ENCODE data around the gene CHST13.
"Not testable (repeated sequence)": the region's sequence is repeated elsewhere in the genome, so short reads cannot be mapped to it uniquely, and the experiment has no call there.

Gene CHST13

DNA sequence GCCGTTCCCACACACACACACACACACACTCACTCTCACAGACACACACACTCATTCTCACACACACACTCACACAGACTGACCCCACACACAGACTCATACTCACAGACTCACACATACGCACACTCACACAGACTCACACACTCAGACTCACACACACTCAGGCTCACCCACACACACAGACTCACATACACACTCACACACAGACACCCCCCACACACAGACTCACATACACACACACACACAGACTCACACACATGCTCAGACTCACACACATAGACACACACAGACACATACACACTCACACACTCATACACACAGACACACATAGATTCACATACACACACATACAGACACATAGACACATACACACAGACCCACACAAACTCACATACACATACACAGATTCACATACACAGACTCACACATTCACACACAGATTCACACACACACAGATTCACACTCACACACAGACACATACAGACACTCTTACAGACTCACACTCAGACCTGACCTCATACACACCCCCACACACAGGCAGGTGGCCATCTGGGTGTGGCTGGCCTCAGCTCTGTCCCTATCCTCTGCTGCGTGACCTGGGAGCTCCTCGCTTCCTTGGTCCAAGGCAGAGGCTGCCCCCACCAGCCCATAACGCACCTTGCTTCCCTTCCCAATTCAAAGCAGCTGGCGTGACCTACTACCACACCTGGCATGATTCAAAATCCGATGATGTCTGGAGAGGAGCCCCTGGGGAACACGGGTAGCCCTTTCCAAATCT lies 32.9 kb downstream of the CHST13 start:
- no peak for DNase-seq

DNA sequence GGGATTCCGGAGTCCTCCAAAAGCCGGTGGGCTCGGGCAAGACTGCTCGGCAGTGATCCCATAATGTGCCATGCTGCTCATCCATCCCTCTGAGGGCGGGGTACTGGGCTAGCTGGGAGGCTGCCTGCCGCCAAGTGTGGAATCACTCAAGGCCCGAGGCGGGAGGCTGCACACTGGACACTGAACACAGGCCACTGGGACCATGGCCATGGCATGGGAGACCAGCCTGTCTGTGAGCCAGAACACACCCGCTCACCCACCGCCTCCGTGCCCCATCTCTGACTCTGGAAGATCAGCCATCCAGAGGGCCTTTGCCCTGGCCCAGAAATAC lies 33.4 kb downstream of the CHST13 start:
- no peak for DNase-seq

DNA sequence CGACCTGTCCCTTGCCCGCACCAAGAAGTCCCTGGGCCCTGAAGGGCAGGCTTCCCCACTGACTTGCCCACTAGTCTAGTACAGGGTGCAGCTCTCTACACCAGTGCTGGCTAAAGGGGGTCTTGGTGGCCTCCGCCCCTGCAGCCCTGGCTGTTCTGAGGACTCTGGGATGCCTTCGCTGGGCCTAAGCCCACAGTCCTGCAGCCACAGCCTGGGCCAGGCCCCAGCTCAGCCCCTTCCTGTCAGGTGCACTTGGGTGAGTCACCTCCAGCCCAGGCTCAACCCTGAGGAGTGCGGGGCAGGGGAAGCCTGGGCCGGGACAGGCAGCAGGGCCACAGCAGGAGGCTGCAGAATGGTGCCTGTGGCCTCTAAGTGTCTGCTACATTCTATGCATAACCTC lies 33.8 kb downstream of the CHST13 start:
- no peak for DNase-seq

DNA sequence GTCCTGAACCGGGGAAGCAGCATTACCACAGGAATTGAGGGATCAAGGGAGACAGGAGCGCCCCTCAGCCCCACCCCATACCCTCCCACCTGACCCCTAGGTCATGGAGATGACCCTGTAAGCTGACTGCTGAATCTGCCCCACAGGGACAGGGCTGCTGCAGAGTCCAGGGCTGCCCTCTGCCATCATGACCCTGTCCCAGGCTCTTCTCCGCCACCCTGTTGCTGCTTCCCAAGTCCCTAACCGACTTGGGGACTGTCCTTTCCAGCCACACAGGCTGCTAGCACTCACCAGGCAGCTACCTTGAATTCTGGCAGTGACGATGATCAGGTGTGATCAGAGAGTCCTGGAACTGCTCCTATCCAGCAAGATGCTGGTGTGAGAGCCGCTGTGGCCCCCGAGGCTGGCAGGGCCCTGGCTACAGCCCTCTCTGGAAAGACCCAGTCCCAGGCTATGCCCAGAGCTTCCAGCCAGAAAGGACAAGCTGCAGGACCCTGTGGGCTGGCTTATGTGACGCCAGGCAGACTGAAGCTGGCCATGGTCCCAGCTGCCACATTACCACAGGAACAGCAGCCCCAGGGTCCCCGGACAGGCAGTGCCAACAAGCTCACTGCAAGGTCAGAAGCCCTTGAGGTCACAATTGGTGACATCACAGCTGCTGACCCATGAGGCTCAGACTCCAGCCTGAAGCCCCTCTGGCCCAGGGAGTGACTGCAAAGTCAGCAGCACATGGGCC lies 34.5 kb downstream of the CHST13 start, which contains the start of gene C3orf22:
TSS of gene C3orf22 (minus strand) at position 597 of the 736 bp plus-strand sequence. CDS start 5,542 bp downstream, outside the sequence.
- no peak for DNase-seq

DNA sequence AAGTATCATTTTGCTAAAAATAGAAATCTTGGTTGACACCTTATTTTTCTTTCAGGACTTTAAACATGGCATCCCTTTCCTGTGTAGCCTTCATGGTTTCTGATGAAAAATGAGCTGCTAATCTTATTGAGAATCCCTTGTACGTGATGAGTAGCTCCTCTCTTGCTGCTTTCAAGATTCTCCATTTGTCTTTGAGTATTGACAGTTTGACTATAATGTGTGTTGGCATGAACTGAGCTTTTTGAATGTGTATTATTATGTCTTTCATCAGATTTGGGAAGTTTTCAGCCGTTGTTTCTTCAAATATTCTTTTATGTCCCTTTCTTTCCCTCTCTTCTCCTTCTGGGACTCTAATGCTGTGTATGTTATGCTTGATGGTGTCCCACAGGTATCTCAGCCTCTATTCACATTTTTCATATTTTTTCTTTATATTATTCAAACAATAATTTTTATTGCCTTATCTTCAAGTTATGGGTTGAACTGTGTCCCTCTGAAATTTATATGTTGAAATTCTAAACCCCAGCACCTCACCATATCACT lies 38.9 kb downstream of the CHST13 start:
- no peak for DNase-seq

DNA sequence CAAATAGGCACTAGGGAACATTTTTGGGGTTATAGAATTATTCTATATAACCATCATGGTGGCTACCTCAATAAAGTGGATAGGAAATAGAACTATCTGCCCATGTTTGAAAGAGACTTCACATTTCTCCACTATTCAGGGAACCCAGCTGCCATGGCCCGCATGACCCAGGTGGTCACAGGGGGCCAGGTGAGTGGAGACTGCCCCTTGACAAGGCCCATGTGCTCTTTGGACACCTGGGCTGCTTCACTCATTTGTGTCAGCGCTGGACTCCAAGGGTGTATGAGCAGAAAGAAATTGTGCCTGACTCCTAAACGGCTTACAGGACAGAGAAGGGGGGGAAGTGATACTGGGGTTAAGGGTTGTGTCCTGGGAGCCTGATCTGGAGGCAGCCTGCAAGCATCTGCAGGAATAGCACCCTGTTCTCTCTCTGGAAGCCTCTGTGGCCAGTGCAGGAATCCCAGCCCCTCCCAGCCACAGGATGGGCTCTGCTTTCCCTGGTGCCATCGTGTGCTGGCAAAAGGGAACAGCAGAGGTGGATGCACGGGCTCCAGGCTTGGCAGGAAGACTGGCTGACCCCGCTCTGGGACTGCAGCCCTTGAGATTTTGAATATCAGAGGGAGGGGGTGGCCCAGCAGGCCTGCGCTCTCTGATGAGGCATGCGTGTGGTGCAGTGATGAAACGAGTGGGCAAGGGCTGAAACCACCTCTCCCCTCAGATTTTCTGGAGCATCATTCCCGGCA lies 43.9 kb downstream of the CHST13 start:
- DNase-seq: no peak

DNA sequence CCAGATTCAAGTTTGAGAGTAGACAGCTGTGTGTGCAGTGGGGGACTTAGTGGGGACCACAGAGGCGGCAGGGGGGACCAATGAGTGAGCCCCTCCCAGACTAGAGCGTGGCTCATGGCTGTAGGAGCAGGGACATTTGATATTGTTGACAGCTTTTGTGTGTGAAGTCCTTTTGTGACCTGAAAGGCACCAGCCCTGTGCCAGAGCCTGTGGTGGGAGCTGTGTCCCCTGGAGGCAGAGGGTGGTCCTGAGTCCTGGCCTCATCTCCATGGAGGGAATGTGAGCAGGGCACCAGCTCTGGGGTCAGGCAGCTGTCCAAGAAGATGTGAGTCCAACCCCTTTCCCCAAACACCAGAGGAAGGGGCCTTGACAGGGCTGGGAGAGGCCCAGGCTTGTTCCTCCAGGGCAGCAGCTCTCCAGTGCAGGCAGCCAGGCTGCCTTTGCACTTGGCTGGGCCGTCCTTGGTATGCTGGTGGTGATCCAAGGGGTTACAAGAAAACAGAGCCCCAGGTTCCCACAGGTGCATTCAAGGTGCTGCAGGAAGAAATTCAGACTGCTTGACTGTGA lies 44.9 kb downstream of the CHST13 start:
- no peak for DNase-seq

DNA sequence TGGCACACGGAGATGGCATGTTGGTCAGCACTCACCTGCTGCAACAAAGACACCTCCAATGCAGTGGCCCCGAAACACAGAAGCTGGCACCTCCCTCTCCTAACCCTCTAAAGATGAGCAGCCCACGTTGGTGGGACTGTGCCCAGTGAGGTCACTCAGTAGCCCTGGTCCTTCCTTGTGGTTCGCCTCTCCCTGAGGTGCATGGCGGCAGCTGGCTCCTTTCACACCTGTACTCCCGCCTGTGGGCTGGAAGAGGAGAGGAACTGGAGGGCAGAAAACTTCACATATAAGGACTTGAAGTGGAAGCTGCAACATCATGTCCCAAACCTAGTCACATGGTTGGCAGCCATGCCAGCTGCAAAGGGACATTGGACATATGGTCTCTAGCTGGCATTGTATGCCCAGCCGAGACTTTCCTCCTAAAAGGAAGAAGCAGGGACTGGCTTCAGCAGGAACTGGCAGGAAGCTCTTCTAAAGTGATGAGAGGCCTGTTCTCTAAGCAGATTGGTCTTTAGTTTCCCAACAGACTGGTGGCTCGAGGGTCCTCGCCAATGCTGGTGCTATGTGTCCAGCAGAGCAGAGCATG lies 45.5 kb downstream of the CHST13 start:
- no peak for DNase-seq

DNA sequence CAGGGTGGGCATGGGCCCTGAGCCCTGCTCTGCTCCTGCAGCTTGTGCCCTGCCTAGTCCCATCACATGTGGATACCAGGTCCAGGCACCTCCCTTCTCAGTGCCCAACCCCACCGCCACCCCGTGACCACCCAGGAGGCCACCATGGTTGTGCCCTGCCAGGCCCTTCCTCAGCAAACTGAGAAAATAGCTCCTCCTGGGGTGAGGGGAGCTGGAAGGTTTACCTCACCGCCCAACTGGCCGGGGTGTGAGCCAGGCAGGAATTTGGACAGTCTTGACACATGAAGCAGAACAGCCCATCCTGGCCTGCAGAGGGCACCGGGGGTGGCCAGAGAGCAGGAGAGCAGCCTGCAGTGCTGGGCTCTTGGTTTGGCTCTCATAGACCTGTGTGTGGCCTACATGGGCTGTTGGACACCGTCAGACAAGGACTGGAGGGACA lies 46.2 kb downstream of the CHST13 start:
- no peak for DNase-seq

DNA sequence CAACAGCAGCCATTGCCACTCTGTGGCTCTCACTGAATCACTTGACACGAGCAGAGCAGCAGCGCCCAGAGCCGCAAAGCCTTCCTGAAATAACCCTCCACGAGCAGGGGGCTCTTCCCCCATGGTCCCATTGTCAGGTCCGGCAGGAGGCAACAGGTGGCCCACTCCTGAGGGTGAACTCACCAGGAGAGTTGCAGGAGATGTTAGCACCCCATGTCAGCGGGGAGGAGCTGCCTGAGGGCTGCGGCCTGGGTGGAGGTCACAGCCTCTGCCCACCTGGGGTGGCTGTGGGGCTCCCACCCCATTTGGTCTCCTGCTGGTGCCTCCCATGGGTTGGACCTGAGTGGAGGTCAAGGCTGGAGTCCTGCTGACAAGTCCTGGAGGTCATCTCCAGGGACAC lies 47.1 kb downstream of the CHST13 start:
- DNase-seq: no peak

DNA sequence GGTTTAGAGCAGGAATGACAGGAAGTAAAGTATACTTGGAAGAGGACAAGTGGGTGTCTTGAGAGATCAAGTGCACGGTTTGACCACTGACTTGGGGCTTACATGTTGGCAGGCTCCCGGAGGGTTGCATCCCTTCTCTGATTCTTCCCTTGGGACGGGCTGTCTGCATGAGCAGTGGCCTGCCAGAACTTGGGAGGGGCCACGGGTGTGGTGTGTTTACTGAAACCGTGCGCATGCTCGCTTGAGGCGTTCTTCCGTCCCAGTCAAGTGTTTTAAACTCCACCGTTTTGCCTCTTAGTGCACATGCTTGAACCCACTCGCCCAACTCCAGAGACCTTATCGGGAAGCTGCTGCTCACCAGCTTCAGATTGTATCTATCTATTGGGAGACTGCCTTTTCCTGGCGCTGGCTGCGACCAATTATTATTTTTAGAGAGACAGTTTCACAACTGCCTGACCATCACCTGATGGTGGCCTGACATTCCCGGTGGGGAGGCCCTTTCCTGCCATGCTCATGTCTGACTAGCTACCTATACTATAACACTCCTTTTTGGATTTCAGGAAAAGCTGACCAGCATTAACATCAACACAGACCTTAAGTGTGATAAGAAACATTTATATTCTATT lies 49.6 kb downstream of the CHST13 start:
- no peak for DNase-seq

DNA sequence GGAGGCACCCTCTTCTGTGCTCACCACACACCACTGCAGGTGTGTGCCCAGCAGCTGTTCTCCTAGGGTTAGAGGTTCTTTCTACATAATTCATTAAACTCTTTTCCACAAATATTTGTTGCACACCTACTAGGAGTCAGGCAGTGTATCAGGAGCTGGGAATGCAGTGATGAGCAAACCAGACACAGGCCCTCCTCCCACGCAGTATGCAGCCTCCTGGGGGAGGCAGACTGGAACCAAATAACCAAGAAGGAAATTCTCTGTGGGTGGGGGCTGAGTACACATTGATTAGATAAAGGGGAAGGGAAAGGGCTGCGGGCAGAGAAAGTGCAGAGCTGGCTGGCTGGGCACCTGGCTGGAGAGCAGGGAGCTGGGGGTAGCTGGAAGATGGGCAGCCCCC lies 53.3 kb downstream of the CHST13 start:
- DNase-seq: no peak

DNA sequence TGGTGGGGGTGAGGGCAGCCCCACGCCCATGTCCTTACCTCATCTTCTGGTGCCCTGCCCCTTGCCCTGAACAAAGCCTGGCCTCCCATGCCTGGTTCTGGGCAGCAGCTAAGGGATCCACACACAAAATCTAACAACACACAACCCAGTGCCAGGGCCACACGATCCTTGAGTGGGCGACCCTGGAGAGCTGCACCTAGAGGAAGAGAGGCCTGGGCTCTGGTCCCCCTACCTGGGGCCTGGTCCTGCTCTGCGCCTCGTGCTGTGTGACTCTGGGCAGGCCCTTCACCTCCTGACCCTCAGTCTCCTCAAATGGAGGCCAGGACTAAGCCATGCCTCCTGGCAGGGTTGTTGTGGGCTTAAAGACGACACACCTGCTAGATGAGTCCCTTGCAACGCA lies 54.7 kb downstream of the CHST13 start:
- no peak for DNase-seq

DNA sequence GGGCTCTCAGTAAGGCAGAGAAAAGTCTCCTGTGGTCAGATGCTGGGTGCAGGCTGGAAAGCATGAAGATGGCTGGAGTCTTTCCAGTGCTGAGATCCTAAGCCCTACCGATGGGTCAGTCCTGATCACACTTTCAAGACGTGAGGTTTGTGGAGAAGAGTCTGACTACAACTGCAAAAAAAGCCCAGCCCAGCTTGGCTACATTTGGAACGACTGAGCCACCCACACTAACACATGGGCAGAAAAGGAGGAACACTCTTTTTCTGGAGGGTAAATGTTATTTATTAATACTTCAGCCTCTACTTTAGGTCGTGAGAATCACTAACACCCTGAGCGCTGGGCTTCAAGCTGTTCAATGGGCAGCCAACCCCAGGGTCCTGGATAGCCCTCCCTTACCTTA lies 56.8 kb downstream of the CHST13 start:
- DNase-seq: no peak

DNA sequence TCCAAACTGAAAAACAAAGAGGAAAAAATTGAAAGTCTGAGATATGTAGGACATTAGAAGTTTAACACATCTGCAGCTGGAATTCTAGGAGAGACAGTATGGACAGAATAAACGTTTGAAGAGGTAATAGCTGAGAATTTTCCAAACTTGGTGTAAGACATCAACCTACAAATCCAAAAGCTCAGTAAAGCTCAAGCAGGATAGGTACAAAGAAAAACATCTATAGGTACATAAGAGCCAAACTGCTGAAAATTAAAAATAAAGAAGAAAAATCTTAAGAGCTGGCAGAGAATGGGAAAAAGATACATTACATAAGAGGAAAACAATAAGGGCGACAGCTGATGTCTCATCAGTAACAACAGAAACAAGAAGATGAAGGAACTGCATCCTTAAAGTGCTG lies 57.6 kb downstream of the CHST13 start:
- no peak for DNase-seq

DNA sequence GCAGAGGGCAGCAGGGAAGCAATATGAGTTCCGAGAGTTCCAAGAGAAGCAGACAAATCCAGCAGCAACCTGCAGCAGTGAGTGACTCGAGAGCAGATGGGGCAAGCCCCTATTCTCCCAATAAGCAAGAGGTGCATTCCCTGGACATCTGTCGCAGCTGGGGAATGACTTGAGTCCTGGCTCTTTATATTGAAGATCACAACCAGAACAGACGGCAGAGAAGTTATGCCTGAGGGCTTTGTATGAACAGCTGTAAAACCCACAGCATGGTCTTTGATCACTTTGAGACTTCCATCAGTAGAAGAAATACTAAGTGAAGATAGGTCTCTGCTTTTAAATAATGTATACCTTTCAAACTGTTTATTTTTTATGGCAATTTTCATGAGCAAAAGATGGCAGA lies 58.4 kb downstream of the CHST13 start:
- no peak for DNase-seq

DNA sequence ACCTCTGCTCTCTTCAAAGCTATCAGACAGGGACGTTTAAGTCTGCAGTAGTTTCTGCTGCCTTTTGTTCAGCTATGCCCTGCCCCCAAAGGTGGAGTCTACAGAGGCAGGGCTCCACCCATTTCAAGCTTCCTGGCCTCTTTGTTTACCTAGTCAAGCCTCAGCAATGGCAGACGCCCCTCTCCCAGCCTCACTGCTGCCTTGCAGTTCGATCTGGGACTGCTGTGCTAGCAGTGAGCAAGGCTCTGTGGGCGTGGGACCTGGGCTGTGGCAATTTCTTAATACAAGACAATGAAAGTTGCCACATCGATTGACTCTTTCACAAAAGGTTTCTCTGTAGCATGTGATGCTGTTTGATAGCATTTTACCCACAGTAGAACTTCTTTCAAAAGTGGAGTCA lies 67.6 kb downstream of the CHST13 start:
- not testable (repeated sequence) for DNase-seq

Data from MV-4-11 (cell line).